Natural killer cell (primary cell): ENCODE results near the gene GANC. TPM values are rescaled to one million over a fixed set of nuclear protein-coding genes. Genes with fewer than 3 reads are reported as not detected.

ENCODE experiments used
- ATAC-seq, 3 donors: fragments of 150-1000 bp in 2 of 3; fragments of 200-7000 bp in 1 of 3; cut with Tn5 transposase; 1 replicate in 1 of 3; 2 replicates in 2 of 3; pipeline ENCODE4 v1.10.0; 2021; ENCODE audit warnings: mild to moderate bottlenecking in 2 of 3, moderate library complexity in 2 of 3
- DNase-seq, 2 donors: peaks; one replicate each; pipeline versions ENCODE4 v3.0.0 to v3.0.0-alpha.2; 2013 to 2021; ENCODE audit warnings: mixed read lengths in 1 of 2
- H3K27ac ChIP-seq: one replicate; pipeline ENCODE4 v1.5.1; 2013; ENCODE audit warnings: mild to moderate bottlenecking, low read length
- H3K27me3 ChIP-seq: one replicate; pipeline ENCODE4 v1.6.1; 2013; ENCODE audit warnings: low read length; ENCODE audit not compliant: control insufficient read depth, insufficient read depth
- H3K36me3 ChIP-seq: one replicate; pipeline ENCODE4 v1.6.1; 2013; ENCODE audit warnings: low read length; ENCODE audit not compliant: control insufficient read depth, insufficient read depth
- H3K4me1 ChIP-seq: one replicate; pipeline ENCODE4 v1.6.1; 2013; ENCODE audit warnings: low read length; ENCODE audit not compliant: control insufficient read depth, insufficient read depth
- H3K4me3 ChIP-seq: one replicate; pipeline ENCODE4 v1.5.1; 2013; ENCODE audit warnings: low read length
- H3K9me3 ChIP-seq: one replicate; pipeline ENCODE4 v1.6.1; 2013; ENCODE audit warnings: low read length; ENCODE audit not compliant: control insufficient read depth, insufficient read depth
- H3K27ac Mint-ChIP-seq, 2 donors: one replicate each; pipeline ENCODE4 v1.8.0; 2022; ENCODE audit warnings: mild to moderate bottlenecking in 2 of 2, mixed read lengths in 2 of 2, moderate library complexity in 1 of 2
- H3K27me3 Mint-ChIP-seq, 2 donors: one replicate each; pipeline ENCODE4 v1.8.0; 2022; ENCODE audit warnings: low read depth in 2 of 2, mixed read lengths in 2 of 2
- H3K36me3 Mint-ChIP-seq: one replicate; pipeline ENCODE4 v1.8.0; 2022; ENCODE audit warnings: mixed read lengths
- H3K4me1 Mint-ChIP-seq, 2 donors: one replicate each; pipeline ENCODE4 v1.8.0; 2022; ENCODE audit warnings: mixed read lengths in 2 of 2
- H3K4me3 Mint-ChIP-seq: one replicate; pipeline ENCODE4 v1.8.0; 2022; ENCODE audit warnings: mild to moderate bottlenecking, moderate library complexity, mixed read lengths
- H3K9me3 Mint-ChIP-seq, 2 donors: one replicate each; pipeline ENCODE4 v1.8.0; 2022; ENCODE audit warnings: mixed read lengths in 2 of 2
- WGBS: methylation state at CpG from one replicate; pipeline ENCODE4 v1.1.7; 2013; ENCODE audit warnings: missing lambda C conversion rate; ENCODE audit not compliant: insufficient coverage; 5-methylcytosine and 5-hydroxymethylcytosine counted together
- intact Hi-C: fragments of 100-400 bp; cut with micrococcal nuclease; formaldehyde crosslinking; loops from one replicate; pipeline ENCODE4 v1.14.2; 2022
- total RNA-seq, 4 donors: library from RNA; stranded (reverse); fragments of 120-200 nt in 1 of 4; gene quantifications; one replicate each; pipeline versions ENCODE4 v1.2.3 to v1.2.4, GENCODE V29; 2013 to 2022
- TF ChIP-seq, protein P1 (sequence below): fragments of 200-600 bp; IDR thresholded peaks from one replicate; pipeline ENCODE4 v1.8.0; 2022; ENCODE audit warnings: antibody characterized with exemption

The GANC gene
- total RNA-seq, 3 donors from 2014 or later (not counting 1 experiment from before 2014, with no cell fraction given) = 23.5 to 31.3 (median 24.3) TPM

DNA sequence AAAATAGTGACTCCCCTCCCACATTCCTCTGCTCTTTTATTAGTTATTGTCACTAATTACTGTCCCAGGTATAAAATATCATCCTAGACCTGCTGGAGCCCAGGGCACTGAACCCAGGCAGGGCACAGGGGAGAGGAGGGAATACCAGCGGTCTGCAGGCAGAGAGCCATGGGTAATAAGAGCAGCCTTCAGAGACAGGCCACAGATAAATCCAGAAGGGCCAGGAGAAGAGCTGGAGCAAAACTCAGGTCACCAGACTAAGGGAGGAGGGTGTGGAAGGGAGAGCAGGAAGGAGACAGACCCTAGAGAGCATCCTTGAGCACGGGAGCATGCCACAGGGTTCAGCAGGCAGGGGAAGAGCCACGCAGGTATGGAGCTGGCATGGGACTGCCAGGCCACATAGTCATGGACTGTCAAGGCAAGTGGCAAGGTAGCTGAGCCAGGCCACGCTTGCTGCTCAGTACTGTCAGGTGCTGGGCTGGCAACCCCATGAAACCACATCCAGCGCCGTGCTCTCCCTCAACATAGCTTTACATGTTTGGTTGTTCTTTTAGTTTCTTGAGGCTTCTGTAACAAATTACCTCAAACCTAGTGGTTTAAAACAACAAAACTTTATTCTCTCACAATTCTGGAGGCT, 70.7 kb downstream of the GANC start:
- TF ChIP-seq, protein P1, sequence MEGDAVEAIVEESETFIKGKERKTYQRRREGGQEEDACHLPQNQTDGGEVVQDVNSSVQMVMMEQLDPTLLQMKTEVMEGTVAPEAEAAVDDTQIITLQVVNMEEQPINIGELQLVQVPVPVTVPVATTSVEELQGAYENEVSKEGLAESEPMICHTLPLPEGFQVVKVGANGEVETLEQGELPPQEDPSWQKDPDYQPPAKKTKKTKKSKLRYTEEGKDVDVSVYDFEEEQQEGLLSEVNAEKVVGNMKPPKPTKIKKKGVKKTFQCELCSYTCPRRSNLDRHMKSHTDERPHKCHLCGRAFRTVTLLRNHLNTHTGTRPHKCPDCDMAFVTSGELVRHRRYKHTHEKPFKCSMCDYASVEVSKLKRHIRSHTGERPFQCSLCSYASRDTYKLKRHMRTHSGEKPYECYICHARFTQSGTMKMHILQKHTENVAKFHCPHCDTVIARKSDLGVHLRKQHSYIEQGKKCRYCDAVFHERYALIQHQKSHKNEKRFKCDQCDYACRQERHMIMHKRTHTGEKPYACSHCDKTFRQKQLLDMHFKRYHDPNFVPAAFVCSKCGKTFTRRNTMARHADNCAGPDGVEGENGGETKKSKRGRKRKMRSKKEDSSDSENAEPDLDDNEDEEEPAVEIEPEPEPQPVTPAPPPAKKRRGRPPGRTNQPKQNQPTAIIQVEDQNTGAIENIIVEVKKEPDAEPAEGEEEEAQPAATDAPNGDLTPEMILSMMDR = no peak
- 93% methylated on average over 6 of the region's 6 CpGs for WGBS
- Mint-ChIP-seq H3K36me3 (peaks cover 12% of the 10 kb centered on the region), H3K4me3 (no peak overlapping the region), H3K4me1 (no peaks in the 10 kb centered on the region), H3K27ac (peak overlapping the region in 1 of 2 donors; percentile 45), H3K27me3 (no peaks in the 10 kb centered on the region), H3K9me3 (no peaks in the 10 kb centered on the region)
- peaks cover 8% of the 10 kb centered on the region for H3K36me3 ChIP-seq
- ATAC-seq (no peak), DNase-seq (no peak)
- no peaks in the 10 kb centered on the region for H3K9me3 ChIP-seq
- H3K27ac ChIP-seq = no peak overlapping the region
- H3K4me3 ChIP-seq = no peak overlapping the region
- H3K27me3 ChIP-seq = no peaks in the 10 kb centered on the region
- H3K4me1 ChIP-seq = no peaks in the 10 kb centered on the region
- intact Hi-C loops = no loop called here

DNA sequence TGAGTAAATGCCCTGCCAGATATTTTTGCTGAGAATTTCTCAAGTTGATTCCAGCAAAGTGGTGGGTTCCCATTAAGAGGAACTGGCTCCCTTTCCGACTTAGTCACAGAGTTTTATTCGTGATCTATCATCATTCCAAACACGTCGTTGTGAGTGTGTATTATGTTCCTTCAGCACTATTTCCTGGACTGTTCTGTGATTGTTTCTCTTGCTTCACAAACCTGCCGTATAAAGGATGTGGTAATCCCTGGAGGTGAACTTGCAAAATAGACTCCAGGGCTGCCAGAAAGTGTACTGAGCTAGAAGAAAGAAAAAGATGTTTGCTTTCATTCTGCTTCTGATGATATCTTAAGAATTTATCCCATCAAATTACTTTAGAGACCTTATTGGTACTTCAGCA, 71.8 kb downstream of the GANC start:
- Mint-ChIP-seq H3K4me1 (no peaks in the 10 kb centered on the region), H3K36me3 (peaks cover 12% of the 10 kb centered on the region), H3K9me3 (no peaks in the 10 kb centered on the region), H3K27me3 (no peaks in the 10 kb centered on the region), H3K4me3 (no peak overlapping the region), H3K27ac (no peak overlapping the region)
- intact Hi-C loops = no loop called here
- Histone ChIP-seq H3K27ac (no peak overlapping the region), H3K9me3 (no peaks in the 10 kb centered on the region), H3K27me3 (no peaks in the 10 kb centered on the region), H3K4me3 (no peak overlapping the region), H3K4me1 (no peaks in the 10 kb centered on the region), H3K36me3 (peaks cover 8% of the 10 kb centered on the region)
- TF ChIP-seq, protein P1 = no peak
- no peak for DNase-seq
- ATAC-seq = no peak
- WGBS = 69% methylated on average over 5 of the region's 5 CpGs

DNA sequence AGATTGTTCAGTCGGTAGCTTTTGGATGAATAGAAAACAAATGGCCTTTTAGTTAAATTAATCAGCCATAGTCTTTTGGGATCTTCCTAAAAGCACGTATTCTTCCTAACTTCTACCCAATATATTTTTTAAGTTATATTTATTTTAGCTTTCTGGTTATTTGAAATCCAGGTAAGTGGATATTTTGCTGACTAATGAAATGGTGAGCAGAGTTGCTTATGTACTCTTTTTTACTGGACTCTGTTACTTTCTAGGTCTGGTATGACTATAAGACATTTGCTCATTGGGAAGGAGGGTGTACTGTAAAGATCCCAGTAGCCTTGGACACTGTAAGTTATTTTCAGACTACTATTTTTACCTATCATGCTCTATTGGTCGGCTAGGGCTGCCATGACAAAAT, 72.5 kb downstream of the GANC start:
- Mint-ChIP-seq H3K27me3 (no peaks in the 10 kb centered on the region), H3K9me3 (no peaks in the 10 kb centered on the region), H3K4me3 (no peak overlapping the region), H3K36me3 (peaks cover 12% of the 10 kb centered on the region), H3K27ac (no peak overlapping the region), H3K4me1 (no peaks in the 10 kb centered on the region)
- Histone ChIP-seq H3K4me3 (no peak overlapping the region), H3K27ac (no peak overlapping the region), H3K36me3 (peaks cover 8% of the 10 kb centered on the region), H3K9me3 (no peaks in the 10 kb centered on the region), H3K27me3 (no peaks in the 10 kb centered on the region), H3K4me1 (no peaks in the 10 kb centered on the region)
- ATAC-seq (no peak), DNase-seq (no peak)
- TF ChIP-seq, protein P1 = no peak
- intact Hi-C loops = no loop called here
- WGBS = 88% methylated on average over 1 of the region's 3 CpGs

DNA sequence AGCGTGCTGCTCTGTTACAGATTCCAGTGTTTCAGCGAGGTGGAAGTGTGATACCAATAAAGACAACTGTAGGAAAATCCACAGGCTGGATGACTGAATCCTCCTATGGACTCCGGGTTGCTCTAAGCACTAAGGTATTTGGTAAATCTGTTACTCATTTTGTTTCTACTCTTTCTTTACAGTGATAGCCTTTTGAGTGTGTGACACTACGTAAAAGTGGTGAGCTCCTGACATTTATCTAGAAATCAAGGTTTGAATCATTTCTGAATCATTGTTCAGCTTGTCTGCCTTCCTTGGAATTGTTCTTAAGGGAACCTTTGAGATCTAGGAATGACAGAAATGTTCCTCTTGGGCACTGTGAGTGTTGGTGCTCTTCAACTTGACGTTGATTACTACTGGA, 75.1 kb downstream of the GANC start:
- no peaks in the 10 kb centered on the region for H3K9me3 ChIP-seq
- TF ChIP-seq, protein P1 = no peak
- H3K27ac ChIP-seq = no peak overlapping the region
- no peak overlapping the region for H3K4me3 Mint-ChIP-seq
- intact Hi-C loops = no loop called here
- H3K27me3 Mint-ChIP-seq = no peaks in the 10 kb centered on the region
- no peak overlapping the region for H3K4me3 ChIP-seq
- H3K4me1 Mint-ChIP-seq = no peaks in the 10 kb centered on the region
- DNase-seq (no peak), ATAC-seq (no peak)
- 91% methylated on average over 5 of the region's 5 CpGs for WGBS
- H3K4me1 ChIP-seq = no peaks in the 10 kb centered on the region
- no peaks in the 10 kb centered on the region for H3K27me3 ChIP-seq
- peaks cover 12% of the 10 kb centered on the region for H3K36me3 Mint-ChIP-seq
- no peaks in the 10 kb centered on the region for H3K9me3 Mint-ChIP-seq
- no peak overlapping the region for H3K27ac Mint-ChIP-seq
- peaks cover 15% of the 10 kb centered on the region for H3K36me3 ChIP-seq
